HG02798 (cell line): ENCODE data around the gene RFFL.
"Not testable (repeated sequence)": the region's sequence is repeated elsewhere in the genome, so short reads cannot be mapped to it uniquely, and the experiment has no call there.

Experiments
- ATAC-seq: cut with Tn5 transposase; IDR thresholded peaks from one replicate; pipeline ENCODE4 v1.9.1; 2021; ENCODE audit warnings: mild to moderate bottlenecking; ENCODE audit not compliant: unreplicated experiment, poor library complexity

RFFL gene

DNA sequence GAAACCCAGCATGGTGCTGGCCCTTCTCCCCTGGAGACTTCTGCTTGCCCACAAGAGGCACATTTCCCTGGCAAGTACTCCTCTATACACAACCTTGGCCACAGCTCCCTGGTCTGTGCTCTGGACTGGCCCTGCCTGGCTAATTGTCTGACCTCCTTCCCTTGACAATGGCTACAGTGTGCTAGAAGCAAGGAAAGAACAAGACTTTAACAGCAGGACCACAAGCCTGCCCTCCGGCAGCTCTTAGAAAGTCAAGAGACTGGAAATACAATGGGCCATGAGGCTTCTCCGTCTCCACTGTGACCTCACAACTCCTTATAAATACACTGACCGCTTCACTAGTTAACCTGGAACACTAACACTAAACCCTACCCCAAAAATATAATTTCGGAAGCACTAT is 46.5 kb downstream of the RFFL start:
- no peak for ATAC-seq

DNA sequence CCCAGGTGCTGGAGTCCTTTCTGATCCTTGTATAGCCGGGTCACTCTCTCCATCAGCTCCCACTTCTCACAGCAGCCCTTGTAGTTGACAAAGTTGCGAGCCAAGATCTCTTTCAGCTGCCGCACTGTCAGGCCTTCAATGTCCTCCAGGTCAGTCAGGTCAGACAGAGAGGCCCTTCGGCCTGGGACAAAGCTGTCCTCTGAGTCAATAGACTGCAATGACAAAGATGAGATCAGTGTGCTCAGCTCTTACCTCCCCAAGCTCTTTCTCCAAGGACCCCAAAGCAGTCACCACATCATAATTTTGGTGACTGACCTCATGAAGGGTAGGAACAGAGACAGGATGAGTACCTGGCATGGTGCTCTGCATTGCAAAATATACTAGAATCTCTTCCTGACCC is 47.1 kb downstream of the RFFL start:
- ATAC-seq = no peak

DNA sequence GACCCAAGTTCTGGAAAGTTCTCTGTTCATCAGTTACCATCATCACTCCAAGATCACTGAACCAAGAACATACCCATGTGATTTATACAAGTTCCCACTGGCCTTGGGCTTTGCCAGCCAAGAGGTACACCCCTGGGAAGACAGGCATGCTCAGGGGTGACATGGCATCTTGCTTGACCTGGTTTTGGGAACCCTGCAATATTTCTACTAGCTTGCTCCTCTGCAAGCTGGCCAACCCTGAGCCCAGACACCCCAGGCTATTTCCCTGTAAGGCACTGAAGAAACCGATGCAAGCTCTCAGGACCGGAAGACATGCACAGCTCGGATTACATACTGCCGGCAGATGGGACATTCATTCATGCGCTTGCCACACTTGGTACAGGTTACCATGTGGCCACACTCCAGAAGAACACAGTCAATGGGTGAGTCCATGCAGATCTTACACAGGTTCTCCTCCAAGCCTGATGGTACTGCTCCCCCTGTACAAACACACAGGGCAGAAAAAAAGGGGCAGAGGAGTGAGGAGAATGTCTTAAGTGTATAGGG is 51.8 kb downstream of the RFFL start:
- ATAC-seq = no peak

DNA sequence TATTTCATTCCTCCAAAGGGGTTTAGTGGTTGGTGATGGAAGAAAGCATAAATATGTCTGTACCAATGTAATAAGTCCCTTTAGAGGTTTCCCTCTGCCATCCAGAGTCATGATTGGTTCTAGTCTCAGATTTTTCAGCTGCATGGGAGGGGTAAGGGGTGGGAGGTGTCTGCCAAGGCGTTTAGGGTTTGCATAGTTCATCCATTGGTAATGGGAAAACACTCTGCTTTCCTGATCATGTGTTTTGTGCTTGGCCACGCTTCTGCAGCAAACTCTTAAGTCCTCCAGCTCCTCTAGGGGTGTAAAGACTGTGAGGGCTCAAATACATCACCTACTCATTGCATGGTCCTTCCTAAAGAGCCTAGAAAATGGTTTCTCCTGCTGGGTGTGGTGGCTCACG is 53.4 kb downstream of the RFFL start:
- ATAC-seq = no peak

DNA sequence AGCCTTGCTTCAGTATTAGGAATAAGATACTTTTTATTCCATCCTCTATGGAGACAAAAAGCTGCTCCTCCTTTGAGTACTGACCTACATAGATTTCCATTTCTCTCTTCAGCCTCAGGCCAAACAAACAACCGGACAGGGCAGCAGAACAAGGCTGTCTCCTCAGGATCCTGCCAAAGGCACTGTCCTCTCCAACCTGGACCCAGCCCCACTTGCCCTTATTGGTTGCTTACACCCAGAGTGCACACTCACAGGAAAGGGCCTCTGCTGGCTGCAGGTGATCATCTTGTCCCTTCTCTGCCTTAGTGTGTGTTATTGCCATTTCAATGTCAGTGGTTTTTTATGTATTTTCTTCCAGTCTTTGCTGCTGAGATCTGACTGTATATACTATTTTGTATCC is 56.5 kb downstream of the RFFL start:
- ATAC-seq = no peak

DNA sequence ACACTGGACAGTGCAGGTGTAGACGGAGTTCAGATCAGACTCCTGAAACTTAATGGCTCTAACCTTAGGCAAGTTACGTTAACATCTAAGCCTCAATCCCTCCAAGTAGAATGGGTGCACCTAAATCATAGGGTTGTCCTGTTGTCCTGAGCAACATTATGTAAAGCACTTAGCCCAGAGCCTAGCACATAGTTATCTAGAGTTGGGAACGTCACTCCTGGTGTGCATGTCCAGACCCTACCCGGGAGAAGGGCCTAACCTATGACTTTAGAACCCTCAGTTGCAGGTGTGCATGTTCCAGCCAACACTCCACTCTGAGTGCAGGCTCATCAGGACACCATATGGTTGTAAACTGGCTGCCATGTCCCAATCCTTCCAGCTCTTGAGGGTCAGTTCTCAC is 57.2 kb downstream of the RFFL start:
- no peak for ATAC-seq

DNA sequence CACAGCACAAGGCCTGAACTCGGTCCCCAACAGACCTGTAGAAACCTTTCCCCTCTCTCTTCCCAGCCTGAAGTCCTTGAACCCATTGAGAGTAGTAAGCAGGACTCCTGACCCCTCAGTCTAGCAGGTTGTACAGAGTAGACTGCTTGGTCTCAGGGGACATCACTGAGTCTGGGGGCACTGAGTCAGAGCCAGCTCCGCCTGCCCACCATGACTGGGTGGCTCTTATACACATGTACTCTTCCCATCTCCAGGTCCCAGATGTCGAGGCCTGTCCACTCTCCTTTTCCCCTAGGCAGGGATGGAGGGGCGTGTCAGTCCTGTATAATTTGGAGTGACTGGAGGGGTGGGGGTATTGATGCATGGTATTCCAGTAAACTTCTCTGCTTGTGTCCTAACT is 59.7 kb downstream of the RFFL start:
- no peak for ATAC-seq

DNA sequence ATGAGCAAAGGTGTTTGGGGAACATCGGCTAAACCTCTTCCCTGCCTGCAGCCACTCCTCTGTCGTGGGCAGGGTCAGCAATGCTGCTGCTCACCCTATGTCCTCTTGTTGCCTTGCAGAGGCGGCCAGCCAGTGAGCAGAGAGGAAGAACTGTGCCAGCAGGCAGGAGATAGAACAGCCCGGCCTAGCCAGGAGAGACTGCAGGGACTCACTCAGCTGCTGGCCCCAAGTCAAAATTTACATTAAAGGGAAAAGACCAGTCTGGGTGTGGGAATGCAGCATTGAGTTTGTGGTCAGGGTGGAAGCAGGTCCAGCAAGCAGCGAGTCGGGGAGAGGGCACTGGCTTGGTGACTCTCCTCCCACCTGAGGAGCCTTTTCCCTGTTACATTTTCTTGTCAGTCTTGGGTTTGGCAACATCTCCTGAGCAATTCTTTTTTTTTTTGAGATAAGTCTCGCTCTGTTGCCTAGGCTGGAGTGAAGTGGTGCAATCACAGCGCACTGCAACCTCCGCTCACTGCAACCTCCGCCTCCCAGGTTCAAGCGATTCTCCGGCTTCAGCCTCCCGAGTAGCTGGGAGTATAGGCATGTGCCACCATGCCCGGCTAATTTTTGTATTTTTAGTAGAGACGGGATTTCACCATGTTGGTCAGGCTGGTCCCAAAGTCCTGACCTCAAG is 60.5 kb downstream of the RFFL start:
- no peak for ATAC-seq

DNA sequence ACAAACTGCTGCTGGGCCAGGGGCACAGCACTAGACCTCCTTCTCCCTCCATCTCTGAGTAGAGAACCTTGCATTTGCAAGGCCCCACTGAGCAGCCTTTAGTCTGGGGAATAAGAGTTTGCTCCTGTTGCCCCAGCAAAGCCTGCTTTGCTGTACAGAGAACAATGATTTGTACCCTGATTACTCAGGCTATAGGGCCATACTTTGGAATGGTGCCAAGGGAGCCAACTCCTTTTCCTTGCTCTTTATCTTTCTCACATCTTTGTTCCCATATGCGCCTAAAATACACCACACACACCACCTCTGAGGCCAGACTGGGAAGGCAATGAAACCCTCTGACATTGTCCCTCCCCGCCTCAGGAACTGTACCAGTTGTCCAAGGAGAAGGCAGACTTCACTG is 62.0 kb downstream of the RFFL start:
- no peak for ATAC-seq

DNA sequence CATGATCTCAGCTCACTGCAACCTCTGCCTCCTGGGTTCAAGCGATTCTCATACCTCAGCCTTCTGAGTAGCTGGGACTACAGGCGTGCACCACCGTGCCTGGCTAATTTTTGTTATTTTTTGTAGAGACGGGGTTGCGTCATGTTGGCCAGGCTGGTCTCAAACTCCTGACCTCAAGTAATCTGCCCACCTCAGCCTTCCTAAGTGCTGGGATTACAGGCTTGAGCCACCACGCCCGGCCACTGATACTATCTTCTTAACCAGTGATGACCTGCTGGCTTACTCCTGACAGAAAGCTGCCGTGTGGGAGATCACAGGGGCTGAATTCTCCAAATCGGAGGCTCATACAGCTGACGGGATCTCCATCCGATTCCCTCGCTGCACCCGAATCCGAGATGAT is 62.5 kb downstream of the RFFL start:
- ATAC-seq = not testable (repeated sequence)

DNA sequence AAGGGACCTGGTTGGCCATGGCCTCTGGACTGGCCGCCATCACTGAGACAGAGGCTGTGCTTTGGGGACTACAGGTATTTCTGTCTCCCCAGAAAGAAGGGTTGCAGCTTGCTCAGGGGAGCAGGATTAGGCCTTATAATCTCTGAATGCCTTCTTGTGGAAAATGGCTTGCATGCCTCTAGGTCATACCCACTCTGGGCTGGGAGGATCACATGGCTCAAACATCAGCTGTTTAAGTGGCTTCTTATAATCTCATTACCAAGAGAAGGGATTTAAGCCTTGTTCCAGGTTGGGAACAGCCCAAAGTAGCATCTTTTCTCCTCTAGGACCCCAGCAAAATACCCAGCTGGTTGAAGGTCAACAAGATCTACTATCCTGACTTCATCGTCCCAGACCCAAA is 64.1 kb downstream of the RFFL start:
- ATAC-seq = no peak

DNA sequence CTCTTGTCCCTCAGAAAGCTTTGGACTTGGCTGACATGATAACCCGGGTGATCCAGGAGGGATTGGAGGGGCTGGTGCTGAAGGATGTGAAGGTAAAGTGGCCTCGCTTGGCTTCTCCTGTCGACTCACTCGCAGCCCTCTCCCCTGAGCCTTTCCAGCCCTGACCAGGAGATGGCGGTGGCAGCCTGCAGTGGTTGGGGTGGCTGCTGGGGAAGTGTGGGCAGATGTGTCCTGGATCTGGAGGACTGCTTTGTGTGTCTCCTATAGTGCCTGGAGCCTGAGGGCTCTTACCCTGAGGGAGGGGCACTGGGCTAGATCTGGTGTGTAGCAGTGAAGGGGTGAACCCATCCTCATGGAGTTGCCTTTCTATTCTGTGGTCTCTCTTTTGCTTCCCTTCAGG is 65.3 kb downstream of the RFFL start:
- peak; percentile 61 for ATAC-seq

DNA sequence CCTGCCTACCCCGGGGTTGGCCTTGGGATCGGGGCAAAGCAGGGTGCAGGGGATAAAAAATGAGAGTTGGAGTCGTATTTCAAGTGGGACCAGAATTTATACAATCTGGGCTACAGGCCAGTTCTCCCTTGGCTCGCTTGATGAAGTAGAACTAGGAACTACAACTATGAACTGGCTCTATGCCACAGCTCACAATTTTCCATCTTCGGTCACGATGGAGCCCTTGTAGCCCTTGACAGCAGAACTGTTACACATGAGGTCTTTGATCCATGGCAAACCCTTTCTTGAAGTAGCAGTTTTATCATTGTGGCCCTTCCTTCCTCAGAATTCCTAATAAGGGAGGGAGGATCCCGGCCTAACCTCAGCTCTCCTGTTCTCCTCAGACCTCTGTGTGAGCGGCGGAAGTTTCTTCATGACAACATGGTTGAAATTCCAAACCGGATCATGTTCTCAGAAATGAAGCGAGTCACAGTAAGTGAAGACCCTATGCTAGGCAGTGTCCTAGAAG is 66.1 kb downstream of the RFFL start:
- ATAC-seq = no peak

DNA sequence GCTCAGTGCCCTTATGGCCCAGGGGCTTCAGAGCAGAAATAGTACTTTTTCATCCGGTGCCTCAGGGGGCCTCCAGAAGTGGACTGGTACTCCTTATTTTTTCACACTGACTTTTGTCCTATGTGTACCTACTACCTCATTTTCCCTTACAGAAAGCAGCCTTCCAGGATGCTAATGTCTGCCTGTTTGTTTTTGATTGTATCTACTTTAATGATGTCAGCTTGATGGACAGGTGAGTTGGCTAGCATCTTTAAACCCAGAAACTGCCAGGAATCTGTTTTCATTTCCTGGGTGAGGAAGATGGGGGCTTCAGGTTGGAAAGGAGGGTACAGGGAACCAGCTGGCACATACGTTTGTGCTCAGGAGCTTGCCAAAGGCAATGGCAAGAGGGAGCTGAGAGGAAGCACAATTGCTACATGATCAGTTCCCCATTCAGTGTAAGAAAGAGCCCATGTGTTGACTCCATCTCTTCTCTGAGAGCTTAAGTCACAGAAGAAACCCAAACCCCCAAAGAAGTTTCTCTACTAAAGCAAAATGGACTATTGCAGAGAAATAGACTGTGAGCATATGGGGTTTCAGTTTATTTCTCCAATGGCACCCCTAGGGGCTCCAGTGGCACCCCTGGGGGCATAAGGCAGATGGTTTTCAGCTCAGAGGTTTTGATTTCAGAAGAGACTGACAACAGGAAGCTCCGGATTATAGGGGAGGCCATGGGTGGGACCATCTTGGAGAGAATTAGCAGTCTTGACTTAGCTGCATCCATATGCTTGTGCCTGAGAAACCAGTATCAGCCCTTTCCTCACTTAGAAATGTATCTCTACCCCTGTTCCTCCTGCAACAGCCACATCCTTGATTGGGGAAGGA is 66.9 kb downstream of the RFFL start:
- ATAC-seq = no peak

DNA sequence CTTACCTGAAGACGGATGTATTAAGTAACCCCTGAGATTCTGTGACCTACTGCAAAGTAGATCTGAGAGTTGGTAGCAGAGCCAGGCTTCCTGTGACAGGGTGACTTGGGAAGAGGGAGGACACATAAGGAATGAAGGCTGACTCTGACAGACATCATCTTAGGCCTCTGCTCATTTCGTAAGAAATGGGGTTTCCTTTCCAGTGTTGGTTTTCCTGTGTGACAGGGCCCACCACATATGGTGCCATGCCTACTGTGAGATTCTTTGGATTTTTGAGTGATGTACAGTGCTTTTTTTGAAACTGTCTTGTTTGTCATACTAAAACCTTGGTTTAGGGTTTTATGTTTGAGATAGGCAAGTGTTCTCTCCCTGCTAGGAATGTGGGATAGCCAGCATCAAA is 70.5 kb downstream of the RFFL start:
- ATAC-seq = no peak

DNA sequence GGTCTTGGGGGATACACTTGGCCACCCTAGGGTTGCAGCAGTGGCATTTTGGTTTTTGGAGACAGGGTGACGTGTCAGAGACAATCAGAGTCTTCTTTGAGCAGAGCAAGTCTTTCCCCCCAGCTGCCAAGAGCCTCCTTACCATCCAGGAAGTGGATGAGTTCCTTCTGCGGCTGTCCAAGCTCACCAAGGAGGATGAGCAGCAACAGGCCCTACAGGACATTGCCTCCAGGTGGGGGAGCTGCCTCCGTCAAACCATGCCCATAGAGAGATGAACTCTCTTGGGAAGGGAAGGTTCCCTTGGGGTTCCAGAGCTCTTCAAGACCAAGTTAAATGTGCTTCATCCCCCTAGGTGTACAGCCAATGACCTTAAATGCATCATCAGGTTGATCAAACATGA is 71.9 kb downstream of the RFFL start:
- ATAC-seq = no peak

DNA sequence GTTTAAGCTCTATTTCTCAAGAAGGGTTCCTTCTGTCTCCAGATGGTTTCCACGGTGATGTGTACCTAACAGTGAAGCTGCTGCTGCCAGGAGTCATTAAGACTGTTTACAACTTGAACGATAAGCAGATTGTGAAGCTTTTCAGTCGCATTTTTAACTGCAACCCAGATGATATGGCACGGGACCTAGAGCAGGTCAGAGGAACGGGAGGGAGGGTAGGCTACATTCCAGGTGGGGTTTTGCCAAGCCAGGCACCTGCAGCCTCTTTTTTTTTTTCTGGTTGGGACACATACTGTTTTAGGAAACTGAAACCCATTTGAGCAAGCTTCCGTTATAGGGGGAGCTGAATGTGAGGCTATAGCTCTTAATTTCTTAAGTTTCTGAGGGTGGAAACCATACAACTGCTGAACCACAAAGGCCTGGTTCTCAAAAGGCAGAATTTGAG is 72.6 kb downstream of the RFFL start:
- ATAC-seq = no peak

DNA sequence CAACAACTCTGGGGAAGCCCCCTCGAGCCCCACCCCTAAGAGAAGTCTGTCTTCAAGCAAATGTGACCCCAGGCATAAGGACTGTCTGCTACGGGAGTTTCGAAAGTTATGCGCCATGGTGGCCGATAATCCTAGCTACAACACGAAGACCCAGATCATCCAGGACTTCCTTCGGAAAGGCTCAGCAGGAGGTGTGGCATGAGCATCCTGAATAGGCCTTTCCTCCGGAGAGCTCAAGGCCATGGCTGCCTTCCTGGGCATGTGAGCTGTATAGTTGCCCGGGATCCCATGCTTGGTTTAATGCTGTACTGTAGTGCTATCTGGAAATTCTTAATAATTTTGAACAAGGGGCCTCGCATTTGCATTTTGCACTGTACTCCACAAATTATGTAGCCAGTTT is 74.0 kb downstream of the RFFL start:
- no peak for ATAC-seq

DNA sequence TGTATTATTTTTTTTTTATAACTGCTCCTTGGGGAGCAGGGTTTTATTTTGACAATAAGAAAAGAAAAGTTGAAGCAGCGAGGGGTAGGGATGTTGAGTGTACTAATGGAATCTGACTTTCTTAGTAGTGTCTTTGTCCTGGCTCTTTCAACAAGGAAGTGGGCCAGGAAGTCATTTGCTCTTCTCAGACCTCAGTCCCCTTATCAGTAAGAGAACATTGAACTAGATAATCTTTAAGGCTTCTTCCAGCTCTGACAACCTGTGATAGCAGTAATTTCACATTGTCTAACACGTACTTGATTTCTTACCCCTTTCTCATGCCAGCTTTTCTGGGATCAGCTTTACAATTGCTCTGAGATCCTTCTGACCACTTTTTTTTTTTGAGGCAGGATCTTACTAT is 74.9 kb downstream of the RFFL start:
- no peak for ATAC-seq

DNA sequence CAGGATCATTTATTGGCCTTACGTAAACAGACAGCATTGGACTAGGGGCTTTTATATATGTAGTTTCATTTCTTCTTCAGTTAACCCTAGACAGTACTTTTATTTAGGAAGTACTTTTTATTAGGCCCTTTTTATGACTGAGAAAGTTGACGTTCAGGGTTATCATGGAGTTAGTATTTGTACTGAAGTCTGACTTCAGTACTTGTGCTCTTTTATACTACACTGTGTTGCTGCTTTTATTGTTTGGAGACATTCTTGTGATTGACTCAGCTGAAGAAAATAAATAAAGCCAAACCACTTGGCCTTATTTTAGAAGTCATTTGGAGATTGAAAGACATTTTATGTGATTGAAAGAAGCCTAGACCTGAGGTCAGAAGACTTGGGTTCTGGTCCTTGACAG is 76.3 kb downstream of the RFFL start:
- no peak for ATAC-seq

DNA sequence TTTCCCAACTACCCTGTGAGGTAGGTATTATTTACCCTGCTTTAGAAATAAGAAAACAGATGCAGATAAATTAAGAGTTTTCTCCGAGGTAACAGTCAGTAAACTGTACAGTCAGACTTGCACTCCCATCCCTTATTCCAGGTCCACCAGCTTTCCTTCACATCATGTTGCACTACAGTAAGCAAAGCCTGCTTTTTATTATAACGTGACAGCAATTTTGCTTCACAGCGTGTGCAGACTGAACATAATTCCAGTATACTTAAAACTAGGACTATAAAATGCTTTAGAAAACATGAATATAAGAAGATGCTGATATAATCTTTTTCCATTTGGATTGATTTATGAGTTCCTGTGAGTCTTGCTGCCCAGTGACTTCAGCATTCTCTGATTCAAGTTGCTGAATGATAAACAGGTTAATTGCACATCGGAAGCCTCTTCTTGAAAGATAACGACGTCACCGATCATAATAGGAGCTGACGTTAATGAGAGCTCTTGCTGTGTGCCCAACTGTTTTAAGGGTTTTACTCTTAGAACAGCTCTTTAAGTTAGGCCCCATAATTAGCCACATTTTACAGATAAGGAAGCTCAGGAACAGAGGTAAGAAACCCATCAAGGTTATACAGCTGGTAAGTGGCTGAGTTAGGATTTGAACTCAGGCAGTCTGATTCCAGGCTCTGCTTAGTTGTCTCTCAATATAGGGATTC is 81.8 kb downstream of the RFFL start:
- ATAC-seq = no peak
